IPS-18a (cell line): Measurements from ENCODE around the gene NKAIN4.

Experiments
- H3K27ac ChIP-seq: one replicate; pipeline ENCODE4 v1.5.1; 2013; ENCODE audit warnings: low read length
- H3K27me3 ChIP-seq: one replicate; pipeline ENCODE4 v1.6.1; 2013; ENCODE audit warnings: mild to moderate bottlenecking, low read length; ENCODE audit not compliant: control insufficient read depth, insufficient read depth
- H3K36me3 ChIP-seq: one replicate; pipeline ENCODE4 v1.6.1; 2013; ENCODE audit warnings: low read depth, low read length; ENCODE audit not compliant: control insufficient read depth
- H3K4me1 ChIP-seq: one replicate; pipeline ENCODE4 v1.6.1; 2013; ENCODE audit warnings: low read depth, low read length; ENCODE audit not compliant: control insufficient read depth
- H3K4me3 ChIP-seq: one replicate; pipeline ENCODE4 v1.5.1; 2013; ENCODE audit warnings: low read length
- H3K9ac ChIP-seq: one replicate; pipeline ENCODE4 v1.6.1; 2013; ENCODE audit warnings: mild to moderate bottlenecking, low read length, moderate library complexity
- H3K9me3 ChIP-seq: one replicate; pipeline ENCODE4 v1.6.1; 2013; ENCODE audit warnings: low read depth, low read length; ENCODE audit not compliant: control insufficient read depth

The NKAIN4 gene

GRCh38 chr20:63217706-63218105, 36.6 kb downstream of the NKAIN4 start:
- H3K4me1 ChIP-seq = peaks cover 4% of the 10 kb centered on the region
- peaks cover 19% of the 10 kb centered on the region for H3K36me3 ChIP-seq
- H3K27ac ChIP-seq = no peak overlapping the region
- no peak overlapping the region for H3K4me3 ChIP-seq
- no peak overlapping the region for H3K9ac ChIP-seq
- H3K27me3 ChIP-seq = no peaks in the 10 kb centered on the region
- no peaks in the 10 kb centered on the region for H3K9me3 ChIP-seq

DNA sequence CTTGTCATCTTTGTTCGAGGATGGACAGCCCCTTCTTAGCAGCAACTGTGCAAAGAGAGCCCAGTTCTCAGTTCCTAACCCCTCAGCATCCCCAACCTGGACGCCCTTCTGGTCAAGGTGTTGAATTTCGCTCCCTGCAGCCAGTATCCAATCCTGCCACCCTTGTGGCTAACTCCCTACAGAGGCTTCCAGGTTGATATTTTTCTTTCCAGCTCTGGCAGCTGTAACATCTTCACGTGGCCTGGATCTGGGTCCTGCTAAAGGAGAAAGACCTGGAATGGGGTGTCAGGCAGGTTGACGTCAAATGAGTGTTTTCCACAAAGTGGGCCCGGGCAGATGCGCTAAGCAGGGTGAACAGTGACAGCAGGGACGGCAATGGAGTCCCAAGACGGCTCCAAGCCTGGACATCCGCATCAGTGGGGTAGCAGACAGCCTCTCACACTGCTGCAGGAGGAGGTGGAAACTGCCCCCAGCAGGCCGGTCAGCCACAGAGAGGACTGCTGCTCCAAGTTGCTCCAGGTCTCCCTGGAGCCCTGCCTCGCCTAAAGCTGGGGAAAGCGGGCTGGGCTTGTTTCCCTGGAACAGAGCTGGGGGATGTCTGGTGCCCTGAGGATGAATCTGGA, 37.3 kb downstream of the NKAIN4 start:
- H3K27ac ChIP-seq = no peak overlapping the region
- peaks cover 27% of the 10 kb centered on the region for H3K36me3 ChIP-seq
- no peaks in the 10 kb centered on the region for H3K27me3 ChIP-seq
- H3K9ac ChIP-seq = peak overlapping the region; percentile 68
- H3K9me3 ChIP-seq = no peaks in the 10 kb centered on the region
- peaks cover 4% of the 10 kb centered on the region for H3K4me1 ChIP-seq
- H3K4me3 ChIP-seq = peak overlapping the region; percentile 83

GRCh38 chr20:63216041-63216848, 38.0 kb downstream of the NKAIN4 start, which contains the start of gene YTHDF1:
TSS of gene YTHDF1 (minus strand) at chr20:63216131. CDS start at chr20:63215892, 239 bp downstream.
- no peak within 1 kb of the TSS for H3K27ac ChIP-seq
- H3K27me3 ChIP-seq = no peaks in the 10 kb centered on the region
- peaks cover 4% of the 10 kb centered on the region for H3K4me1 ChIP-seq
- H3K4me3 ChIP-seq = peak within 1 kb of the TSS; percentile 96
- H3K9me3 ChIP-seq = no peaks in the 10 kb centered on the region
- H3K36me3 ChIP-seq = peaks cover 34% of the 10 kb centered on the region
- peak within 1 kb of the TSS; percentile 82 for H3K9ac ChIP-seq

DNA sequence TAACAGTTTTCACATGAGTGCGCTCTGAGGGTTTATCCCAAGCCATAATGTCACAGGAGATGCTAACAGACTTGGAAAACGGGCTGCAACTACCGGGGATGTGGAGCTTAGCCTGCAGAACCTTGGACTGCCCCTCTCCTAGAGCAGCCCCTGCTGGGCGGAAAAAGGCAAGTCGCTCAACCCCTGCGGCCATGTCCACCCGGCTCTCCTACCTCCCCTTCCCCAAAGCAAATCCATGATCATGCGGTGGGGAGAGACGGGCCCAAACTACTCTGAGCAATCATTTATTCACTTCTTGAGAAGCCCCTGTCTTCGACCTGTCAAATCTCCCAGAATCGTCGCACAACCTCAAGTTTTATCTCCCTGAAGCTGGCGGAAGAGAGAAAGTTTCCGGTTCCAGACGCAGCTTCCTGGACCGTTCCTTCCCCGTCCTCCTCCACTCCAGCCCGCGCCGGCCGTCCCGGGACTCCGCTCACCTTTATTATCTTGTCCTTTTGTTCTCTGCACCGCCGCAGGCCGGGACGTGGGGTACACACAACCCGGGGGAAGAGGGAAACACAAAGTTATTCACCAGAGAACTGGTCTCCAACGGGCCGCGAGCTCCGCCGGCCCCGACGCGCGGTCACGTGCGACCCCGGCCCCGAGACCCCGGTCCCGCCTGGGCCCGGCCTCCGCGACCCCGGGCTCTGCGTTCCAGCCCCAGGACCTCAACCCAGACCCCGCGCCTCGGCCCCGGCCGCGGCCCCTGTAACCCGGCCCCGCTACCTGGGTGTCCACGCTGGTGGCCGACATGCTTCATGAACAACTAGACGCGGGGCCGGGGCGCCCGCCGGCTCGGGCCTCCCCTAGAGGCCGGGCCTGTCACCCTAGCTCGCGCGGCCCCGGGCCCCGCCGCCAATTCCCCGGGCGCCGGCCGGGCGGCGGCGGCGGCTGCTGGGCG, 38.9 kb downstream of the NKAIN4 start:
- Histone ChIP-seq H3K36me3 (peaks cover 39% of the 10 kb centered on the region), H3K4me1 (peaks cover 4% of the 10 kb centered on the region), H3K9me3 (no peaks in the 10 kb centered on the region), H3K4me3 (peak overlapping the region; percentile 96), H3K27ac (no peak overlapping the region), H3K9ac (peak overlapping the region; percentile 82), H3K27me3 (no peaks in the 10 kb centered on the region)

- H3K4me1 ChIP-seq = peaks cover 4% of the 10 kb centered on the region
- H3K4me3 ChIP-seq = peak overlapping the region; percentile 96
- H3K9ac ChIP-seq = no peak overlapping the region
- peaks cover 48% of the 10 kb centered on the region for H3K36me3 ChIP-seq
- no peaks in the 10 kb centered on the region for H3K27me3 ChIP-seq
- no peaks in the 10 kb centered on the region for H3K9me3 ChIP-seq
- H3K27ac ChIP-seq = no peak overlapping the region
Observed at GRCh38 chr20:63214514-63214913, 39.7 kb downstream of the NKAIN4 start.

DNA sequence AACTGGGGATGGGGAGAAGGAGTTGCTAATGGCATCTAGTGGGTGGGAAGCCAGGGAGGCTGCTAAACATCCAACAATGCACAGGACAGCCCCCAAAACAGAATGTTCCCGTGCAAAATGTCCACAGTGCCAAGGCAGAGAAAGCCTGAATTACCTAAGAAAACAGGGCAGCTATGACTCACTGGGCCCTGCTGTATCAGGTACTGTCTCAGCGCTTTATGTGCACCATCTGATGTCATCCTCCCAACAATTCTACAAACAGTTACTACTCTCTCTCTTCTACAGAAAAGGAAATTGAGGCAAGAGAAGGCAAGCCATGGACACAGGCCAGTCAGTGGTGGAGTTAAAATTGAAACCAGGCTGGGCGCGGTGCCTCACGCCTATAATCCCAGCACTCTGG, 41.5 kb downstream of the NKAIN4 start:
- Histone ChIP-seq H3K9ac (no peak overlapping the region), H3K9me3 (no peaks in the 10 kb centered on the region), H3K4me1 (peaks cover 4% of the 10 kb centered on the region), H3K27me3 (no peaks in the 10 kb centered on the region), H3K4me3 (no peak overlapping the region), H3K27ac (no peak overlapping the region), H3K36me3 (peaks cover 59% of the 10 kb centered on the region)

DNA sequence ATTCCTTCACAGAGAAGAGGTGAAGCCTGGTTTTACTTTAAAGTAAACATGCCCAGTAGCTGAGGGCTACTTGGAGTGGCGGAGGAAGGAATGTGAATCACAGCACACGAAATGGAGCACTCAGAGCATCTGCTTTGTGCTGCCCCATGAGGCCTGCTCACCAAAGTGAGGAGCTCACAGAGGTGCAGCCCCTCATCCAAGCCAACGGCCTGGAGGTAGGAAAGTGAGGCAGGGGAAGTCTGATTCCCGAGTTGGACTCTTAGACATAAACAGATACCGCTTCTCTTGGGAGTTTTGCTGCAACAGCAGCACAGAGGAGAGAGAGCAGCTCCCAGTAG, 41.9 kb downstream of the NKAIN4 start:
- no peaks in the 10 kb centered on the region for H3K27me3 ChIP-seq
- peaks cover 63% of the 10 kb centered on the region for H3K36me3 ChIP-seq
- H3K9ac ChIP-seq = no peak overlapping the region
- H3K4me3 ChIP-seq = no peak overlapping the region
- H3K27ac ChIP-seq = no peak overlapping the region
- peaks cover 4% of the 10 kb centered on the region for H3K4me1 ChIP-seq
- no peaks in the 10 kb centered on the region for H3K9me3 ChIP-seq

DNA sequence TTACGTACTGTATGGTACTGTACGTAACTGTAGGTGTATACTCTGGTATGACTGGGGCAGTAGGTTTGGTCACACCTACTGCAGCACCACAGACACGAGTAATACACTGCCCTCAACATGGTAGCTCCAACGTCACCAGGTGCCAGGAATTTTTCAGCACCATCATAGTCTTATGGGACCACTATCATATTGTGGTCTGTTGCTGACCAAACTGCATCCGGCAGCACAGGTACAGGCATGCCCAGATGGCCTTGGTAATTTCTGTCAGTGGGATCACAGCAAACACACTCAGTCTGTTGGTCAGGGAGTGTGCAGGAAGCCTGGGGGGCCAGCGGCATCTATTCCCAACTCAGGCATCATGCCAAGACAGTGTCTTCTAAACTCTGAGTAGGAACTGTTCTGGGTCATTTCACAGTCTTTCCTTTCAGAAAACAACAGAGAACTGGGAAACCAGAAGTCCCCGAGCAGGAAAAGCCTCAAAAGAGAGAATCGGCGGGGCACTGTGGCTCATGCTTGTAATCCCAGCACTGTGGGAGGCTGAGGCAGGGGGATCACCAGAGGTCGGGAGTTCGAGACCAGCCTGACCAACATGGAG, 44.2 kb downstream of the NKAIN4 start:
- Histone ChIP-seq H3K27ac (no peak overlapping the region), H3K4me1 (no peaks in the 10 kb centered on the region), H3K36me3 (peaks cover 79% of the 10 kb centered on the region), H3K9ac (no peak overlapping the region), H3K4me3 (no peak overlapping the region), H3K9me3 (no peaks in the 10 kb centered on the region), H3K27me3 (no peaks in the 10 kb centered on the region)

DNA sequence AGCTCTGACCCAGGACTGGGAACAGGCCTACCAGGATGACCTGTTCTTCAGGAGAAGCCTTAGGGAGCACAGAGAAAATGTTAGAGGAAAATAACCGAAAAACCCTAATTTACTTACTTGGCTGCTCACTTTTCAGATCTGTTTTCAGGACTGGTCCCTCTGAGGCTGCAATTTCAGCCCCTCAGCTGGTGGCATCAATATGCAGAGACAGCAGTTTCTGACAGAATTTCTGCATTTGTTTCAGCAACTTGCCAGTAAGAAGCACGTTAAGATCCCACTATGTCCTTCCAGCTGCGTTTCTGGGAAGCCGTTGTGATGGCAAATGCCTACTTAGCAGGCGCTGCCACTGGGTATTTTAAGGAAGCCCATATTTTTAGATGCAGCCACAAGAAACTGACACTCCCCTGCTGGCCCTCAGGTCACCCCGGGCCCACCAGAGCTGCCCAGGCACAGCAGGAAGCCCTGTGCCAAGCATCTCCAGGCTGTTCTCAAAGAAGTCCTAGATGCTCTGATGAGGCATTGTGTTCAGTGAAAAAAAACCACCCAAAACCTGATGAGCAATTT, 45.8 kb downstream of the NKAIN4 start:
- Histone ChIP-seq H3K27me3 (no peaks in the 10 kb centered on the region), H3K36me3 (peaks cover 83% of the 10 kb centered on the region), H3K9me3 (no peaks in the 10 kb centered on the region), H3K4me1 (no peaks in the 10 kb centered on the region), H3K4me3 (no peak overlapping the region), H3K27ac (no peak overlapping the region), H3K9ac (no peak overlapping the region)

- H3K9ac ChIP-seq = no peak overlapping the region
- H3K4me3 ChIP-seq = no peak overlapping the region
- no peak overlapping the region for H3K27ac ChIP-seq
- H3K36me3 ChIP-seq = peaks cover 81% of the 10 kb centered on the region
- no peaks in the 10 kb centered on the region for H3K4me1 ChIP-seq
- no peaks in the 10 kb centered on the region for H3K27me3 ChIP-seq
- no peaks in the 10 kb centered on the region for H3K9me3 ChIP-seq
Observed at GRCh38 chr20:63206878-63207277, 47.4 kb downstream of the NKAIN4 start.

- Histone ChIP-seq H3K27me3 (no peaks in the 10 kb centered on the region), H3K9me3 (no peaks in the 10 kb centered on the region), H3K36me3 (peaks cover 81% of the 10 kb centered on the region), H3K27ac (no peak overlapping the region), H3K4me3 (no peak overlapping the region), H3K9ac (no peak overlapping the region), H3K4me1 (no peaks in the 10 kb centered on the region)
Observed at GRCh38 chr20:63205896-63206295, 48.4 kb downstream of the NKAIN4 start.
